HepG2 (cell line): Measurements from ENCODE around the gene NCAM2. TPM values are rescaled to one million over a fixed set of nuclear protein-coding genes. Genes with fewer than 3 reads are reported as not detected.

Experiments
- ATAC-seq: fragments of 200-7000 bp; cut with Tn5 transposase; 3 replicates; pipeline ENCODE4 v1.9.1; 2020; ENCODE audit warnings: mild to moderate bottlenecking, moderate library complexity
- BruUV-seq: library from RNA; stranded (reverse); fragments of 400-500 nt; replicated peaks from 2 replicates; lab custom pipeline; 2021; lab: Mats Ljungman, UMichigan
- CTCF ChIA-PET: fragments of 300-600 bp; formaldehyde crosslinking; extraction: SDS; loops from one replicate; lab custom pipeline; 2021; ENCODE audit warnings: low total read pairs, inconsistent platforms, low intra/inter-chr PET ratio; lab: Yijun Ruan, JAX
- POLR2A ChIA-PET: fragments of 350-600 bp; sonication (Branson Sonifier 250); formaldehyde crosslinking; loops from one replicate; lab custom pipeline; 2020; ENCODE audit warnings: antibody characterized with exemption, inconsistent platforms; lab: Yijun Ruan, JAX
- DNase-seq: peaks from one replicate; pipeline ENCODE4 v3.0.0-alpha.2; 2015; ENCODE audit warnings: low spot score
- FAIRE-seq: peaks from 3 replicates; lab custom pipeline; 2011; peaks lifted over from hg19 to GRCh38; lab: Jason Lieb, UNC
- H2AFZ ChIP-seq: one replicate; pipeline ENCODE4 v1.6.1; 2011; ENCODE audit warnings: low read length, inconsistent platforms
- H3K27ac ChIP-seq: fragments of 300-600 bp; 3 replicates; pipeline ENCODE4 v1.8.0; 2011; ENCODE audit warnings: mixed run types, mild to moderate bottlenecking, mixed read lengths, low read length, inconsistent platforms; ENCODE audit not compliant: insufficient read depth; ENCODE audit errors: extremely low read length
- H3K27me3 ChIP-seq, 2 experiments: fragments of 200-600 bp in 1 of 2; 2 replicates in 1 of 2; 3 replicates in 1 of 2; pipeline versions ENCODE4 v1.6.0 to v1.8.0; 2011; ENCODE audit warnings: low read length in 2 of 2, mild to moderate bottlenecking in 2 of 2, moderate library complexity in 2 of 2, inconsistent platforms in 1 of 2; ENCODE audit not compliant: insufficient read depth in 2 of 2, control insufficient read depth in 1 of 2
- H3K36me3 ChIP-seq, 2 experiments: fragments of 200-600 bp in 1 of 2; replicated peaks in 1 of 2; 2 replicates in 1 of 2; 3 replicates in 1 of 2; pipeline versions ENCODE4 v1.5.1 to v1.8.0; 2011; ENCODE audit warnings: low read length in 2 of 2, inconsistent platforms in 1 of 2; ENCODE audit not compliant: insufficient read depth in 2 of 2, control insufficient read depth in 1 of 2
- H3K4me1 ChIP-seq: 2 replicates; pipeline ENCODE4 v1.5.1; 2012; ENCODE audit warnings: low read length, inconsistent platforms; ENCODE audit not compliant: insufficient read depth
- H3K4me2 ChIP-seq: 2 replicates; pipeline ENCODE4 v1.6.0; 2011; ENCODE audit warnings: low read depth, low read length, inconsistent platforms
- H3K4me3 ChIP-seq, 3 experiments: fragments of 200-600 bp in 1 of 3; sonication (generic), shearing (Covaris generic) in 1 of 3; replicated peaks in 1 of 3; 2 replicates each; pipeline ENCODE4 v1.5.1; 2011 to 2016; ENCODE audit warnings: low read length in 3 of 3, inconsistent platforms in 2 of 3, low read depth in 2 of 3, mild to moderate bottlenecking in 2 of 3, control low read depth in 1 of 3, mixed read lengths in 1 of 3; ENCODE audit not compliant: insufficient read depth in 1 of 3
- H3K79me2 ChIP-seq: one replicate; pipeline ENCODE4 v1.6.1; 2011; ENCODE audit warnings: low read length, inconsistent platforms; ENCODE audit not compliant: insufficient read depth
- H3K9ac ChIP-seq: 2 replicates; pipeline ENCODE4 v1.6.0; 2011; ENCODE audit warnings: mild to moderate bottlenecking, low read depth, low read length, inconsistent platforms; ENCODE audit not compliant: insufficient read depth
- H3K9me3 ChIP-seq: 2 replicates; pipeline ENCODE4 v1.5.1; 2012; ENCODE audit warnings: mild to moderate bottlenecking, low read length
- H4K20me1 ChIP-seq: 2 replicates; pipeline ENCODE4 v1.6.0; 2011; ENCODE audit warnings: inconsistent platforms, mild to moderate bottlenecking, low read length, moderate library complexity; ENCODE audit not compliant: insufficient read depth
- DMTF1 ChIP-seq: sonication (generic); formaldehyde crosslinking; IDR thresholded peaks from 2 replicates; pipeline ENCODE4 v1.4.0; 2020; ENCODE audit warnings: mild to moderate bottlenecking, missing genetic modification reagents
- HIC2 ChIP-seq: sonication (generic); formaldehyde crosslinking; IDR thresholded peaks from 2 replicates; pipeline ENCODE4 v1.9.0; 2022; ENCODE audit warnings: low read depth, missing genetic modification reagents
- HOMEZ ChIP-seq: IDR thresholded peaks from 2 replicates; pipeline ENCODE4 v1.6.1; 2016; ENCODE audit warnings: low read depth
- HOXD1 ChIP-seq: sonication (generic); formaldehyde crosslinking; IDR thresholded peaks from 2 replicates; pipeline ENCODE4 v1.5.0; 2020; ENCODE audit warnings: missing genetic modification reagents
- MAFK ChIP-seq, 2 experiments: IDR thresholded peaks in 1 of 2; conservative IDR thresholded peaks in 1 of 2; 2 replicates each; pipeline ENCODE4 v1.6.1; 2011; ENCODE audit warnings: improper control_type of control experiment in 2 of 2, low read length in 2 of 2
- NCOR1 ChIP-seq: fragments of 200-600 bp; sonication (generic); IDR thresholded peaks from 2 replicates; pipeline ENCODE4 v1.7.0; 2017; ENCODE audit warnings: antibody characterized with exemption, low read length, borderline replicate concordance
- NFE2L2 ChIP-seq: fragments of 150-350 bp; IDR thresholded peaks from 2 replicates; pipeline ENCODE4 v1.6.1; 2014; ENCODE audit warnings: low read length
- NFRKB ChIP-seq: fragments of 450-650 bp; IDR thresholded peaks from 2 replicates; pipeline ENCODE4 v1.6.1; 2017
- NR2F1 ChIP-seq, 2 experiments: fragments of 450-650 bp in 1 of 2; formaldehyde crosslinking in 1 of 2; IDR thresholded peaks; 2 replicates each; pipeline versions ENCODE4 v1.5.0 to v1.6.1; 2016 to 2020; ENCODE audit warnings: mild to moderate bottlenecking in 1 of 2, missing compliant biosample characterization in 1 of 2, missing genetic modification reagents in 1 of 2, moderate library complexity in 1 of 2
- TFAP4 ChIP-seq: sonication (generic); IDR thresholded peaks from 2 replicates; pipeline ENCODE4 v1.6.1; 2016; ENCODE audit warnings: low read depth, borderline replicate concordance
- ZHX1 ChIP-seq: sonication (generic); formaldehyde crosslinking; IDR thresholded peaks from 2 replicates; pipeline ENCODE4 v1.8.1; 2022; ENCODE audit warnings: low read depth, mild to moderate bottlenecking, missing genetic modification reagents
- ZNF672 ChIP-seq: sonication (generic); formaldehyde crosslinking; IDR thresholded peaks from 2 replicates; pipeline ENCODE4 v1.8.1; 2022; ENCODE audit warnings: missing genetic modification reagents
- ZNF749 ChIP-seq: sonication (generic); formaldehyde crosslinking; IDR thresholded peaks from 2 replicates; pipeline ENCODE4 v1.8.0; 2022; ENCODE audit warnings: mild to moderate bottlenecking, missing genetic modification reagents, moderate library complexity, borderline replicate concordance
- ZNF781 ChIP-seq: sonication (generic); formaldehyde crosslinking; IDR thresholded peaks from 2 replicates; pipeline ENCODE4 v1.5.1; 2020; ENCODE audit warnings: borderline replicate concordance, mild to moderate bottlenecking, missing genetic modification reagents; ENCODE audit errors: not compliant biosample characterization
- ZNF790 ChIP-seq: sonication (generic); formaldehyde crosslinking; IDR thresholded peaks from 2 replicates; pipeline ENCODE4 v1.8.0; 2022; ENCODE audit warnings: missing genetic modification reagents, mild to moderate bottlenecking, borderline replicate concordance
- ZSCAN25 ChIP-seq: sonication (generic); formaldehyde crosslinking; IDR thresholded peaks from 2 replicates; pipeline ENCODE4 v1.8.0; 2022; ENCODE audit warnings: mild to moderate bottlenecking, missing genetic modification reagents
- WGBS: methylation state at CpG from one replicate; pipeline ENCODE4 v1.1.6; 2017; ENCODE audit warnings: low lambda C conversion rate; 5-methylcytosine and 5-hydroxymethylcytosine counted together
- in situ Hi-C: cut with HindIII; loops from 2 replicates; pipeline ENCODE4 v1.10.0; 2017; ENCODE audit warnings: low pct_unique_long_range_greater_than_20kb; ENCODE audit not compliant: extremely low pct_ligation_motif_present
- intact Hi-C: fragments of 100-400 bp; cut with micrococcal nuclease; formaldehyde crosslinking; loops from one replicate; pipeline ENCODE4 v1.10.0; 2022; ENCODE audit not compliant: unreplicated experiment
- polyA plus RNA-seq, 8 experiments: library from polyadenylated mRNA; depleted of rRNA in 3 of 8; stranded (reverse) in 7 of 8; unstranded in 1 of 8; fragments of >200 nt; fragmentation: Illumina TruSeq in 4 of 8; extraction: Trizol in 4 of 8; gene quantifications; 2 replicates each; pipeline versions ENCODE4 v1.2.1 to v1.2.3, GENCODE V29; 2011 to 2016; ENCODE audit warnings: low read depth in 4 of 8, missing spikeins in 1 of 8, mixed read lengths in 1 of 8; ENCODE audit not compliant: insufficient read depth in 1 of 8
- total RNA-seq, 5 experiments: library from RNA; depleted of rRNA; stranded (reverse); fragments of >200 nt; fragmentation: Illumina TruSeq; extraction: Trizol; gene quantifications; 2 replicates each; pipeline ENCODE4 v1.2.3, GENCODE V29; 2016; ENCODE audit warnings: low read depth in 1 of 5

NCAM2 gene
- total and polyA plus RNA-seq, 2 of the 13 experiments (the other 11 are each of a cell fraction or from before 2014, with no cell fraction given), result not detected

- CTCF ChIA-PET, result no interaction called here
- Histone ChIP-seq H4K20me1 (no peaks in the 10 kb centered on the region), H3K36me3 (no peaks in the 10 kb centered on the region), H3K9me3 (peaks cover 39% of the 10 kb centered on the region), H3K79me2 (no peaks in the 10 kb centered on the region), H3K27ac (no peak overlapping the region), H3K4me2 (no peak overlapping the region), H3K9ac (no peak overlapping the region), H3K27me3 (no peaks in the 10 kb centered on the region), H3K4me3 (no peak overlapping the region), H3K4me1 (no peaks in the 10 kb centered on the region), H2AFZ (no peak overlapping the region)
- in situ Hi-C loops, result no loop called here
- intact Hi-C loops, result no loop called here
- no peak for DNase-seq
- POLR2A ChIA-PET, result no interaction called here
- no peak for ATAC-seq
- WGBS, result 0% methylated on average over 4 of the region's 4 CpGs
- no TSS peak for BruUV-seq
- no peak for FAIRE-seq
- TF ChIP-seq ZNF790 (CRISPR knock-in tag) (no peak), MAFK (conservative IDR thresholded peaks at IDR 0.05 in 1 of 2, IDR thresholded peaks at IDR 0.05 in 1 of 2; ENCODE audit: low read length in 2 of 2) (no peak), DMTF1 (CRISPR knock-in tag) (no peak), NFE2L2 (no peak), ZHX1 (CRISPR knock-in tag) (no peak), ZNF672 (no peak), ZSCAN25 (no peak), NR2F1 (CRISPR knock-in tag; IDR thresholded peaks at IDR 0.05) (no peak), HIC2 (CRISPR knock-in tag) (no peak), HOMEZ (CRISPR knock-in tag) (no peak), TFAP4 (no peak), ZNF749 (CRISPR knock-in tag) (no peak), HOXD1 (no peak), NCOR1 (no peak), NFRKB (no peak), ZNF781 (no peak)
Measured at GRCh38 chr21:21109736-21110135, 111.5 kb downstream of the NCAM2 start.
